Fibroblast of skin of right quadriceps (primary cell): ENCODE data around the gene GGACT.

Experiments used
- DNase-seq: peaks from one replicate; pipeline ENCODE4 v3.0.0-alpha.2; 2013

Gene GGACT

GRCh38 chr13:100546713-100547405 is 41.7 kb downstream of the GGACT start:
- DNase-seq: no peak

- no peak for DNase-seq
Measured at GRCh38 chr13:100545684-100546061, 42.9 kb downstream of the GGACT start.

GRCh38 chr13:100544866-100545683 is 43.5 kb downstream of the GGACT start:
- no peak for DNase-seq

GRCh38 chr13:100543872-100544602 is 44.6 kb downstream of the GGACT start:
- DNase-seq: no peak

- DNase-seq: peak; percentile 59
Measured at GRCh38 chr13:100542826-100543156, 45.8 kb downstream of the GGACT start.

- no peak for DNase-seq
Measured at GRCh38 chr13:100541897-100542825, 46.4 kb downstream of the GGACT start.

- no peak for DNase-seq
Measured at GRCh38 chr13:100540621-100541020, 48.0 kb downstream of the GGACT start.

GRCh38 chr13:100537951-100538462 is 50.6 kb downstream of the GGACT start:
- no peak for DNase-seq

GRCh38 chr13:100537486-100537885 is 51.1 kb downstream of the GGACT start:
- no peak for DNase-seq

GRCh38 chr13:100536643-100537180 is 51.9 kb downstream of the GGACT start:
- DNase-seq: no peak

GRCh38 chr13:100535426-100536135 is 53.0 kb downstream of the GGACT start:
- no peak for DNase-seq

GRCh38 chr13:100534911-100535310 is 53.7 kb downstream of the GGACT start:
- DNase-seq: no peak

- DNase-seq: no peak
Measured at GRCh38 chr13:100534147-100534843, 54.3 kb downstream of the GGACT start.

- no peak for DNase-seq
Measured at GRCh38 chr13:100533588-100534041, 55.0 kb downstream of the GGACT start.

GRCh38 chr13:100532836-100533435 is 55.7 kb downstream of the GGACT start:
- no peak for DNase-seq

GRCh38 chr13:100532090-100532766 is 56.4 kb downstream of the GGACT start:
- no peak for DNase-seq

- DNase-seq: no peak
Measured at GRCh38 chr13:100530671-100531213, 57.8 kb downstream of the GGACT start.

- no peak for DNase-seq
Measured at GRCh38 chr13:100529666-100530377, 58.8 kb downstream of the GGACT start.

- DNase-seq: no peak
Measured at GRCh38 chr13:100528820-100529219, 59.8 kb downstream of the GGACT start.
